Fibroblast of skin of back (primary cell): Measurements from ENCODE around the gene TXLNG.

Experiments
- DNase-seq: peaks from one replicate; pipeline ENCODE4 v3.0.0-alpha.2; 2013

Gene TXLNG

DNA sequence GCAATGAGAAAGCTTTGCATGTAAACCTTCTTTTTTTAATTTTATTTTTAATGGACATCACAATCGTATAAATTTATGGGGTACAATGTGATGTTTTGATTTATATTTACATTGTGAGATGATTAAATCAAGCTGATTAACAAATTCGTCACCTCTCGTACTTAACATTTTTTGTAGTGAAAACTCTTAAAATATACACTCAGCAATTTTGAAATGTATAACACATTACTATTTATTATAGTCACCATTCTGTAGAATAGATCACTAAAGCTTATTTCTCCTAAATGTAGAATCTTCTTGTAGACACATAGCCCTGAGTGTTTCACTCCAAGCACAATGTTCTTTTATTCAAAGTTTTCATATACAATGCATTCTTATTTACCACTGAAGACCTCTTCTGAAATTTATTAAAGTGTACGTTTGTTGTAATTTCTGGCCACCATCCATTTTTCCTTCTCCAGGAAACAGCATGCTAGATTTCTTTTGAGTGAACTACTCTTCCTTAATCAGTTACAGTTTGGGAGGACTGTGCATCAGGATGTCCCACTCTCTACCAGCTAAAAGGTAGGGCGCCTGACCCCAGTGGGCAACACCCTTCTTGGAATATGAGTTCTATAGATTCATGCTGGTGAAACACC is 88.3 kb downstream of the TXLNG start:
- no peak for DNase-seq

- DNase-seq = no peak
Measured at GRCh38 chrX:16876696-16877095, 90.4 kb downstream of the TXLNG start.

- peak; percentile 19 for DNase-seq
Measured at GRCh38 chrX:16882169-16882568, 95.9 kb downstream of the TXLNG start.

DNA sequence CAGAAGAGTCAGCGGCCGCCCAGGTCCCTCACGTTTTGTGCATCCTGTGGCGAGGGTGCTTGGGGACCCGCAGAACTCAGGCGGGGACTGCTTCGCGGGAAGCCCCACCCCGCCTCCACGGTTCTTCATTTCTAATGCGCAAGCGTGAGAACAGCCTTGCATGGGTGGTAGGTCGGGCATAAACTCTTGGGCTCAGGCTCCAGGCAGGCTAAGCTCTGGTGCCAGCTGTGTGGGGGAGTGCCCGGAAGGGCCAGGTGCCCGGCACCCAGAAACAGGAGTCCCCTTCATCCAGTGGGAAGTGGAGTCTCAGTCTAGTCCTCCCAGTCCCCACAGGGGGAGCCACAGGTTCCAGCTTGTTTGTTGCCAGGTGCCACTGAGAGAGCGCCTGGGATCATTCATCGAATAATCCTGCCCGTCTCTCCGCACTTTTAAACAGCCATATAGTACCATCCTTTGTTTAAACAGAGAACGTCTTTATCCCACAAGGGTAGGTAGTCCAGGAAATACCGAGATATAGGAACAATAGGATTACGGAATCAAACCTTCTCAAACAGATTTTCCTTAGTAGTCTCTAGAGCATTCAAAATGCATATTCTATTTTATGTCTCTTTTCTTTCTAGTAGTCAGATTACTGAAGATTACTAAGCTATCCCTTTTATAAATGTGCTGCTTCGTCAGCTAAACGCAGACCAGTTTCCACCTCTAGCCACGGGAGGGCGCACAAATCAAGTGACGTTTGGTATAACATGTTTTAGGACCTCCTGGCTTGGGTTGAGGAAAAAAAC is 96.6 kb downstream of the TXLNG start:
- peak; percentile 65 for DNase-seq

GRCh38 chrX:16883487-16883804 is 97.2 kb downstream of the TXLNG start:
- no peak for DNase-seq

- no peak for DNase-seq
Measured at GRCh38 chrX:16885628-16886027, 99.4 kb downstream of the TXLNG start.

- peak; percentile 72 for DNase-seq
Measured at GRCh38 chrX:16892504-16893362, 106.5 kb downstream of the TXLNG start.
